Neural cell (in vitro differentiated cells): Measurements from ENCODE around the gene DPP10. TPM values are rescaled to one million over a fixed set of nuclear protein-coding genes. Genes with fewer than 3 reads are reported as not detected.

ENCODE experiments used
- H2AFZ ChIP-seq: fragments of 200-600, 300-800 bp; sonication (generic), shearing (Covaris generic); 2 replicates; pipeline ENCODE4 v1.6.0; 2014; ENCODE audit warnings: low read depth, mild to moderate bottlenecking, antibody characterized with exemption, low read length, moderate library complexity
- H3F3A ChIP-seq: fragments of 200-600 bp; shearing (Covaris generic); 2 replicates; pipeline ENCODE4 v1.6.1; 2016; ENCODE audit warnings: mild to moderate bottlenecking, moderate library complexity, mixed read lengths, antibody characterized with exemption, low read length; ENCODE audit not compliant: insufficient read depth, poor library complexity, severe bottlenecking
- H3K27ac ChIP-seq: fragments of 200-600, 300-800 bp; sonication (generic), shearing (Covaris generic); 2 replicates; pipeline ENCODE4 v1.5.1; 2014; ENCODE audit warnings: mild to moderate bottlenecking, low read length, moderate library complexity
- H3K27me3 ChIP-seq: fragments of 300-800, 200-600 bp; sonication (generic), shearing (Covaris generic); 2 replicates; pipeline ENCODE4 v1.6.0; 2014; ENCODE audit warnings: mild to moderate bottlenecking, low read depth, low read length, moderate library complexity; ENCODE audit not compliant: insufficient read depth
- H3K36me3 ChIP-seq: fragments of 300-800, 200-600 bp; sonication (generic), shearing (Covaris generic); 2 replicates; pipeline ENCODE4 v1.5.1; 2014; ENCODE audit warnings: mild to moderate bottlenecking, antibody characterized with exemption, low read length, moderate library complexity; ENCODE audit not compliant: insufficient read depth
- H3K4me2 ChIP-seq: fragments of 300-800, 200-600 bp; sonication (generic), shearing (Covaris generic); 2 replicates; pipeline ENCODE4 v1.6.0; 2014; ENCODE audit warnings: mild to moderate bottlenecking, low read length
- H3K4me3 ChIP-seq: fragments of 300-800, 200-600 bp; sonication (generic), shearing (Covaris generic); 2 replicates; pipeline ENCODE4 v1.5.1; 2014; ENCODE audit warnings: mild to moderate bottlenecking, low read length, moderate library complexity
- H3K79me2 ChIP-seq: fragments of 200-600 bp; shearing (Covaris generic); replicated peaks from 2 replicates; pipeline ENCODE4 v1.6.0; 2014; ENCODE audit warnings: mild to moderate bottlenecking, low read length, moderate library complexity; ENCODE audit not compliant: insufficient read depth
- H3K9ac ChIP-seq: fragments of 300-800, 200-600 bp; sonication (generic), shearing (Covaris generic); 2 replicates; pipeline ENCODE4 v1.6.1; 2016; ENCODE audit warnings: mild to moderate bottlenecking, low read length, mixed read lengths
- H3K9me2 ChIP-seq: fragments of 200-600 bp; shearing (Covaris generic); 2 replicates; pipeline ENCODE4 v1.6.1; 2016; ENCODE audit warnings: mild to moderate bottlenecking, low read length, mixed read lengths; ENCODE audit not compliant: insufficient read depth
- H3K9me3 ChIP-seq: fragments of 200-600, 300-800 bp; sonication (generic), shearing (Covaris generic); 2 replicates; pipeline ENCODE4 v1.6.1; 2016; ENCODE audit warnings: mild to moderate bottlenecking, mixed run types, low read length, moderate library complexity, mixed read lengths
- H4K20me1 ChIP-seq: fragments of 200-600 bp; shearing (Covaris generic); 2 replicates; pipeline ENCODE4 v1.6.1; 2016; ENCODE audit warnings: mild to moderate bottlenecking, mixed run types; ENCODE audit not compliant: insufficient read depth
- CTCF ChIP-seq: fragments of 450-650 bp; IDR thresholded peaks from 2 replicates; pipeline ENCODE4 v1.5.1; 2014; ENCODE audit warnings: antibody characterized with exemption, mild to moderate bottlenecking, moderate library complexity; ENCODE audit not compliant: poor library complexity, severe bottlenecking
- EP300 ChIP-seq: fragments of 450-650 bp; conservative IDR thresholded peaks from 2 replicates; pipeline ENCODE4 v1.6.1; 2014; ENCODE audit warnings: antibody characterized with exemption, mild to moderate bottlenecking, moderate library complexity; ENCODE audit not compliant: poor library complexity, severe bottlenecking
- EZH2 ChIP-seq: fragments of 200-600, 300-800 bp; shearing (Covaris generic), sonication (generic); IDR thresholded peaks from 2 replicates; pipeline ENCODE4 v1.6.1; 2014; ENCODE audit warnings: antibody characterized with exemption, low read length, borderline replicate concordance, mild to moderate bottlenecking; ENCODE audit not compliant: insufficient read depth, poor library complexity, severe bottlenecking
- MXI1 ChIP-seq: fragments of 450-650 bp; conservative IDR thresholded peaks from 2 replicates; pipeline ENCODE4 v1.6.1; 2014; ENCODE audit warnings: antibody characterized with exemption, mild to moderate bottlenecking; ENCODE audit not compliant: poor library complexity, severe bottlenecking
- POLR2AphosphoS5 ChIP-seq: IDR thresholded peaks from 2 replicates; pipeline ENCODE4 v1.6.1; 2012
- RAD21 ChIP-seq: fragments of 450-650 bp; conservative IDR thresholded peaks from 2 replicates; pipeline ENCODE4 v1.6.1; 2014; ENCODE audit warnings: antibody characterized with exemption, mild to moderate bottlenecking, moderate library complexity
- REST ChIP-seq: IDR thresholded peaks from 2 replicates; pipeline ENCODE4 v1.6.1; 2012; ENCODE audit warnings: borderline replicate concordance
- SMC3 ChIP-seq: fragments of 450-650 bp; conservative IDR thresholded peaks from 2 replicates; pipeline ENCODE4 v1.6.1; 2014; ENCODE audit warnings: antibody characterized with exemption, mild to moderate bottlenecking, moderate library complexity; ENCODE audit not compliant: poor library complexity
- TAF1 ChIP-seq: IDR thresholded peaks from 2 replicates; pipeline ENCODE4 v1.6.1; 2012; ENCODE audit warnings: low read depth
- polyA plus RNA-seq: library from polyadenylated mRNA; depleted of rRNA; stranded (reverse); fragments of >200 nt; gene quantifications from 2 replicates; pipeline ENCODE4 v1.2.3, GENCODE V29; 2014

The DPP10 gene
- polyA plus RNA-seq, 1 donor from 2014 or later, result 13.9 TPM

- Histone ChIP-seq H3K9ac (no peak overlapping the region), H3K4me2 (no peak overlapping the region)
- TF ChIP-seq POLR2AphosphoS5, result no peak
- no peak for TF ChIP-seq REST
- no peak for TF ChIP-seq EZH2
- TF ChIP-seq CTCF, result no peak
- no peak for TF ChIP-seq SMC3
- no peak for TF ChIP-seq RAD21
- TF ChIP-seq MXI1, result no peak
- no peak for TF ChIP-seq TAF1
- no peak for TF ChIP-seq EP300
Observed at GRCh38 chr2:115484983-115485382, 1042.5 kb downstream of the DPP10 start.

GRCh38 chr2:115491186-115491793 lies 1048.8 kb downstream of the DPP10 start:
- H3K27me3 ChIP-seq, result no peaks in the 10 kb centered on the region
- TF ChIP-seq RAD21 (no peak), CTCF (no peak), EZH2 (no peak), TAF1 (no peak), REST (no peak), EP300 (no peak), SMC3 (no peak), MXI1 (no peak), POLR2AphosphoS5 (no peak)
- no peaks in the 10 kb centered on the region for H3K79me2 ChIP-seq
- H3K9me2 ChIP-seq, result no peaks in the 10 kb centered on the region
- no peaks in the 10 kb centered on the region for H3K9me3 ChIP-seq
- no peak overlapping the region for H3K4me3 ChIP-seq
- no peaks in the 10 kb centered on the region for H3F3A ChIP-seq
- no peaks in the 10 kb centered on the region for H4K20me1 ChIP-seq
- H3K36me3 ChIP-seq, result no peaks in the 10 kb centered on the region
- H3K27ac ChIP-seq, result no peak overlapping the region
- H3K9ac ChIP-seq, result no peak overlapping the region
- H3K4me2 ChIP-seq, result no peak overlapping the region
- H2AFZ ChIP-seq, result no peak overlapping the region

More at GRCh38 chr2:115484983-115485382, 1042.5 kb downstream of the DPP10 start:
- no peaks in the 10 kb centered on the region for H3K79me2 ChIP-seq
- H3K27ac ChIP-seq, result no peak overlapping the region
- no peaks in the 10 kb centered on the region for H3K9me2 ChIP-seq
- H2AFZ ChIP-seq, result no peak overlapping the region
- no peaks in the 10 kb centered on the region for H3K36me3 ChIP-seq
- H3K27me3 ChIP-seq, result no peaks in the 10 kb centered on the region
- H3F3A ChIP-seq, result no peaks in the 10 kb centered on the region
- no peaks in the 10 kb centered on the region for H3K9me3 ChIP-seq
- H3K4me3 ChIP-seq, result no peak overlapping the region
- H4K20me1 ChIP-seq, result no peaks in the 10 kb centered on the region
